HepG2 (cell line): ENCODE measurements around the gene TXNDC11. TPM values are rescaled to one million over a fixed set of nuclear protein-coding genes. Genes with fewer than 3 reads are reported as not detected.

Experiments used
- ATF6 ChIP-seq: sonication (generic); formaldehyde crosslinking; conservative IDR thresholded peaks from 2 replicates; pipeline ENCODE4 v1.4.0; 2020; ENCODE audit warnings: missing genetic modification reagents
- GATAD2A ChIP-seq: IDR thresholded peaks from 2 replicates; pipeline ENCODE4 v1.6.1; 2016
- KMT2B ChIP-seq: IDR thresholded peaks from 2 replicates; pipeline ENCODE4 v1.6.1; 2016; ENCODE audit warnings: missing genetic modification reagents, missing compliant biosample characterization
- MIER2 ChIP-seq: IDR thresholded peaks from 2 replicates; pipeline ENCODE4 v1.6.1; 2016; ENCODE audit warnings: missing biosample characterization, missing genetic modification reagents
- MXI1 ChIP-seq: IDR thresholded peaks from 3 replicates; pipeline ENCODE4 v1.6.1; 2012; ENCODE audit warnings: low read depth, low read length, inconsistent platforms, borderline replicate concordance
- MYPOP ChIP-seq: sonication (generic); formaldehyde crosslinking; IDR thresholded peaks from 2 replicates; pipeline ENCODE4 v1.8.1; 2023; ENCODE audit warnings: mild to moderate bottlenecking, moderate library complexity, missing genetic modification reagents
- NCOA5 ChIP-seq: sonication (generic); formaldehyde crosslinking; IDR thresholded peaks from 2 replicates; pipeline ENCODE4 v1.4.0; 2020; ENCODE audit warnings: missing genetic modification reagents
- PBX3 ChIP-seq: sonication (generic); formaldehyde crosslinking; IDR thresholded peaks from 2 replicates; pipeline ENCODE4 v1.8.1; 2023; ENCODE audit warnings: missing genetic modification reagents, inconsistent platforms, borderline replicate concordance
- PHF21A ChIP-seq: sonication (generic); formaldehyde crosslinking; IDR thresholded peaks from 2 replicates; pipeline ENCODE4 v1.5.0; 2020; ENCODE audit warnings: mild to moderate bottlenecking, missing genetic modification reagents
- PHF5A ChIP-seq: IDR thresholded peaks from one replicate; pipeline ENCODE4 v1.6.1; 2018; ENCODE audit warnings: low read depth, missing genetic modification reagents; ENCODE audit not compliant: unreplicated experiment
- SP140L ChIP-seq: sonication (generic); formaldehyde crosslinking; IDR thresholded peaks from 2 replicates; pipeline ENCODE4 v1.4.0; 2020; ENCODE audit warnings: missing genetic modification reagents, borderline replicate concordance
- ZNF326 ChIP-seq: sonication (generic); formaldehyde crosslinking; IDR thresholded peaks from 2 replicates; pipeline ENCODE4 v1.4.0; 2020; ENCODE audit warnings: missing genetic modification reagents, borderline replicate concordance
- ZNF510 ChIP-seq: sonication (generic); formaldehyde crosslinking; IDR thresholded peaks from 2 replicates; pipeline ENCODE4 v1.4.0; 2020; ENCODE audit warnings: low read depth, mild to moderate bottlenecking, missing genetic modification reagents
- ZNF550 ChIP-seq: sonication (generic); formaldehyde crosslinking; IDR thresholded peaks from 2 replicates; pipeline ENCODE4 v1.4.0; 2020; ENCODE audit warnings: mild to moderate bottlenecking, missing genetic modification reagents, borderline replicate concordance
- ZNF552 ChIP-seq: sonication (generic); formaldehyde crosslinking; IDR thresholded peaks from 2 replicates; pipeline ENCODE4 v1.9.0; 2022; ENCODE audit warnings: missing genetic modification reagents, mild to moderate bottlenecking, borderline replicate concordance
- ZNF563 ChIP-seq: sonication (generic); formaldehyde crosslinking; IDR thresholded peaks from 2 replicates; pipeline ENCODE4 v1.8.0; 2022; ENCODE audit warnings: mild to moderate bottlenecking, moderate library complexity, missing genetic modification reagents
- ZNF576 ChIP-seq: sonication (generic); formaldehyde crosslinking; IDR thresholded peaks from 2 replicates; pipeline ENCODE4 v1.4.0; 2020; ENCODE audit warnings: mild to moderate bottlenecking, missing genetic modification reagents
- ZNF687 ChIP-seq: sonication (generic); formaldehyde crosslinking; IDR thresholded peaks from 2 replicates; pipeline ENCODE4 v1.5.1; 2020; ENCODE audit warnings: mild to moderate bottlenecking, missing genetic modification reagents, moderate library complexity
- polyA plus RNA-seq, 8 experiments: library from polyadenylated mRNA; depleted of rRNA in 3 of 8; stranded (reverse) in 7 of 8; unstranded in 1 of 8; fragments of >200 nt; fragmentation: Illumina TruSeq in 4 of 8; extraction: Trizol in 4 of 8; gene quantifications; 2 replicates each; pipeline versions ENCODE4 v1.2.1 to v1.2.3, GENCODE V29; 2011 to 2016; ENCODE audit warnings: low read depth in 4 of 8, missing spikeins in 1 of 8, mixed read lengths in 1 of 8; ENCODE audit not compliant: insufficient read depth in 1 of 8
- total RNA-seq, 5 experiments: library from RNA; depleted of rRNA; stranded (reverse); fragments of >200 nt; fragmentation: Illumina TruSeq; extraction: Trizol; gene quantifications; 2 replicates each; pipeline ENCODE4 v1.2.3, GENCODE V29; 2016; ENCODE audit warnings: low read depth in 1 of 5
- TF ChIP-seq, protein P1 (sequence below): sonication (generic); formaldehyde crosslinking; IDR thresholded peaks from 2 replicates; pipeline ENCODE4 v1.4.0; 2020; ENCODE audit warnings: missing genetic modification reagents

The TXNDC11 gene
- total and polyA plus RNA-seq, 2 of the 13 experiments (the other 11 are each of a cell fraction or from before 2014, with no cell fraction given), result 74.9 to 123 TPM

- TF ChIP-seq GATAD2A (CRISPR knock-in tag) (peak; percentile 94), PBX3 (CRISPR knock-in tag) (peak; percentile 8; the same call in 1 of the 2 replicates), ZNF552 (CRISPR knock-in tag) (no peak; the same call in 1 of the 2 replicates), ATF6 (CRISPR knock-in tag) (peak; percentile 67; the same call in 1 of the 2 replicates), ZNF510 (CRISPR knock-in tag) (no peak), PHF5A (CRISPR knock-in tag) (peak; percentile 89), ZNF326 (CRISPR knock-in tag) (no peak), MXI1 (peak; percentile 83; the same call in 1 of the 3 replicates), KMT2B (CRISPR knock-in tag) (0 out of 2 replicates have a peak, but pooled peaks have one; percentile 27), ZNF563 (CRISPR knock-in tag) (no peak; the same call in 1 of the 2 replicates), ZNF687 (peak; percentile 62), PHF21A (no peak), ZNF576 (0 out of 2 replicates have a peak, but pooled peaks have one; percentile 10), ZNF550 (CRISPR knock-in tag) (no peak), MYPOP (CRISPR knock-in tag) (peak; percentile 58), MIER2 (no peak), NCOA5 (CRISPR knock-in tag) (no peak), SP140L (CRISPR knock-in tag) (0 out of 2 replicates have a peak, but pooled peaks have one; percentile 38)
- TF ChIP-seq, protein P1, sequence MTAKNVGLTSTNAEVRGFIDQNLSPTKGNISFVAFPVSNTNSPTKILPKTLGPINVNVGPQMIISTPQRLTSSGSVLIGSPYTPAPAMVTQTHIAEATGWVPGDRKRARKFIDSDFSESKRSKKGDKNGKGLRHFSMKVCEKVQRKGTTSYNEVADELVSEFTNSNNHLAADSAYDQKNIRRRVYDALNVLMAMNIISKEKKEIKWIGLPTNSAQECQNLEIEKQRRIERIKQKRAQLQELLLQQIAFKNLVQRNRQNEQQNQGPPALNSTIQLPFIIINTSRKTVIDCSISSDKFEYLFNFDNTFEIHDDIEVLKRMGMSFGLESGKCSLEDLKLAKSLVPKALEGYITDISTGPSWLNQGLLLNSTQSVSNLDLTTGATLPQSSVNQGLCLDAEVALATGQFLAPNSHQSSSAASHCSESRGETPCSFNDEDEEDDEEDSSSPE (CRISPR knock-in tag), result 0 out of 2 replicates have a peak, but pooled peaks have one; percentile 30
Observed at GRCh38 chr16:11743308-11744074, 834 bp upstream of the TXNDC11 start (continued).
